Transverse colon (tissue), 4 donors: Measurements from ENCODE around the gene OR1J4. TPM values are rescaled to one million over a fixed set of nuclear protein-coding genes. Genes with fewer than 3 reads are reported as not detected.
A peak's percentile ranks its signal among the peaks of the same experiment; 100 is the strongest.

Source experiments
- DNase-seq: peaks from one replicate; pipeline ENCODE4 v3.0.0-alpha.2; 2019
- H3K27ac ChIP-seq, 4 donors: fragments of 200-600 bp; sonication (generic); 2 replicates each; pipeline ENCODE4 v1.5.1; 2016 to 2018; ENCODE audit warnings: inconsistent platforms in 4 of 4
- H3K27me3 ChIP-seq: fragments of 200-600 bp; sonication (generic); 2 replicates; pipeline ENCODE4 v1.5.1; 2017; ENCODE audit warnings: inconsistent platforms
- H3K36me3 ChIP-seq, 4 donors: fragments of 200-600 bp; sonication (generic); 2 replicates each; pipeline ENCODE4 v1.5.1; 2017 to 2019; ENCODE audit warnings: inconsistent platforms in 4 of 4
- H3K4me1 ChIP-seq, 4 donors: fragments of 200-600 bp; sonication (generic); 2 replicates each; pipeline ENCODE4 v1.5.1; 2017 to 2020; ENCODE audit warnings: inconsistent platforms in 4 of 4
- H3K4me3 ChIP-seq, 4 donors: fragments of 200-600 bp; sonication (generic); 1 replicate in 1 of 4; 2 replicates in 3 of 4; pipeline versions ENCODE4 v1.5.1 to v1.6.1; 2017 to 2019; ENCODE audit warnings: inconsistent platforms in 4 of 4
- H3K9me3 ChIP-seq, 2 donors: fragments of 200-600 bp; sonication (generic); 2 replicates each; pipeline ENCODE4 v1.5.1; 2017 to 2019; ENCODE audit warnings: inconsistent platforms in 2 of 2
- EP300 ChIP-seq: sonication (generic); formaldehyde crosslinking; IDR thresholded peaks from one replicate; pipeline ENCODE4 v1.6.1; 2017; ENCODE audit warnings: antibody characterized with exemption, low read depth
- POLR2A ChIP-seq: fragments of 450-650 bp; IDR thresholded peaks from one replicate; pipeline ENCODE4 v1.6.1; 2016; ENCODE audit warnings: antibody characterized with exemption, mild to moderate bottlenecking, moderate library complexity
- POLR2AphosphoS5 ChIP-seq, 3 donors: sonication (generic); formaldehyde crosslinking; IDR thresholded peaks; one replicate each; pipeline ENCODE4 v1.6.1; 2016; ENCODE audit warnings: antibody characterized with exemption in 3 of 3
- WGBS, 2 donors: methylation state at CpG; one replicate each; pipeline ENCODE4 v1.1.5; 2018; ENCODE audit warnings: low coverage in 1 of 2; 5-methylcytosine and 5-hydroxymethylcytosine counted together
- in situ Hi-C, 4 donors: fragments of 200-750 bp; cut with MboI; loops; one replicate each; pipeline versions ENCODE4 v1.15.0 to v1.15.1; 2017; ENCODE audit warnings: low sequenced_read_pairs in 3 of 4, low pct_ligation_motif_present in 1 of 4, low pct_unique_long_range_greater_than_20kb in 1 of 4
- intact Hi-C: fragments of 100-400 bp; cut with DNase I; formaldehyde crosslinking; loops from one replicate; pipeline ENCODE4 v1.15.1; 2023; ENCODE audit warnings: low total_unique reads
- total RNA-seq, 4 donors: library from RNA; depleted of rRNA; stranded (reverse); fragments of >200 nt; gene quantifications; one replicate each; pipeline ENCODE4 v1.1.0, GENCODE V29; 2016
- TF ChIP-seq, protein P1 (sequence below), 5 experiments: fragments of 200-600 bp in 3 of 5; fragments of 450-650 bp in 2 of 5; sonication (generic) in 3 of 5; IDR thresholded peaks; 1 replicate in 2 of 5; 2 replicates in 3 of 5; pipeline ENCODE4 v1.5.1; 2016 to 2017; ENCODE audit warnings: antibody characterized with exemption in 5 of 5, inconsistent platforms in 3 of 5, mild to moderate bottlenecking in 2 of 5, moderate library complexity in 1 of 5

OR1J4 gene
- total RNA-seq, 4 donors from 2014 or later = not detected

DNA sequence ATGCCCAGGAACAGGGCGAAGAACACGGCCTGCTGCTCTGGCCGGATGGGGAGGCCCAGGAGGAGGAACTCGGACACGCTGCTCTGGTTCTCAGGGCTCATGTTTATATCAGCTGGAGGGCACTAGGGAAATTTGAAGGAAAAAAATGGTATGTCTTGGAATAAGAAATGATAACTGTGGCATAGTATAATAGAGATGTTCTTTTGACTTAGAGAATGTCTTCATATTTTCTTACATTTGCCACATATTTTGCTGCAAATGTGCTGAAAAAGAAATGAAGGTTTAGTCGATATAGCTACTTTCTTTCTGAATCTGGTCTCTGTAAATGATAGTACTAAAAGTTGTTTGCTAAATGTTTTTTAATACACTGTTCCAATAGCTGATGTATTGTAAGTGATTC lies 41.1 kb upstream of the OR1J4 start, which contains the start of gene OR1J1:
Gene OR1J1, minus strand, starts transcription at position 101 of the 400 bp plus-strand sequence. Its CDS starts 0 bp downstream, at position 101.
- WGBS, 2 donors = 86 to 100% methylated on average over 1 to 6 of the region's 6 CpGs
- H3K9me3 ChIP-seq = no peaks in the 10 kb centered on the region
- H3K4me1 ChIP-seq = no peaks in the 10 kb centered on the region
- no peak for DNase-seq
- in situ Hi-C loops = no loop called here
- no peaks in the 10 kb centered on the region for H3K27me3 ChIP-seq
- intact Hi-C loops = no loop called here
- TF ChIP-seq POLR2A (no peak), POLR2AphosphoS5 (IDR thresholded peaks at IDR 0.05) (no peak), EP300 (no peak)
- TF ChIP-seq, protein P1, sequence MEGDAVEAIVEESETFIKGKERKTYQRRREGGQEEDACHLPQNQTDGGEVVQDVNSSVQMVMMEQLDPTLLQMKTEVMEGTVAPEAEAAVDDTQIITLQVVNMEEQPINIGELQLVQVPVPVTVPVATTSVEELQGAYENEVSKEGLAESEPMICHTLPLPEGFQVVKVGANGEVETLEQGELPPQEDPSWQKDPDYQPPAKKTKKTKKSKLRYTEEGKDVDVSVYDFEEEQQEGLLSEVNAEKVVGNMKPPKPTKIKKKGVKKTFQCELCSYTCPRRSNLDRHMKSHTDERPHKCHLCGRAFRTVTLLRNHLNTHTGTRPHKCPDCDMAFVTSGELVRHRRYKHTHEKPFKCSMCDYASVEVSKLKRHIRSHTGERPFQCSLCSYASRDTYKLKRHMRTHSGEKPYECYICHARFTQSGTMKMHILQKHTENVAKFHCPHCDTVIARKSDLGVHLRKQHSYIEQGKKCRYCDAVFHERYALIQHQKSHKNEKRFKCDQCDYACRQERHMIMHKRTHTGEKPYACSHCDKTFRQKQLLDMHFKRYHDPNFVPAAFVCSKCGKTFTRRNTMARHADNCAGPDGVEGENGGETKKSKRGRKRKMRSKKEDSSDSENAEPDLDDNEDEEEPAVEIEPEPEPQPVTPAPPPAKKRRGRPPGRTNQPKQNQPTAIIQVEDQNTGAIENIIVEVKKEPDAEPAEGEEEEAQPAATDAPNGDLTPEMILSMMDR (IDR thresholded peaks at IDR 0.05) = no peak
- no peaks in the 10 kb centered on the region for H3K36me3 ChIP-seq
- H3K4me3 ChIP-seq = no peak within 1 kb of the TSS
- H3K27ac ChIP-seq = no peak within 1 kb of the TSS

DNA sequence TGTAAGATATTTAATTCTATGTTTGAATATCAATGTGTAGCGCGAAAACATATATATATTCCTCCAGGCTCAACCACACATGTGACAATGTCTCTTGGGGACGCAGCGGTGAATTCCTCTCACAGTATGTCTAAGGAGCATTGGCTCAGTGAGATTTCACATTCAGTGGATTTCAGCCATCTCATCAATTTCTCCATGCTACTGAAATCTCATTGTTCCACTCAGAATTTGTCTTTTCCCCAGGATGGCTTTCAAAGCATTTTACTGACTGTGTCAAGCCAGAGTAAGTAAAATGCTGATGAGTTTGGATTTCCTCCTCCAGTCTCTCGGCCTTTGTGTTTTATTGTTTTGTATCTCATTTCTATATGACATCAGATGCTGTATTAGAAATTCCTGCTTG lies 39.9 kb upstream of the OR1J4 start:
- DNase-seq = no peak
- TF ChIP-seq, protein P1 (IDR thresholded peaks at IDR 0.05) = no peak
- TF ChIP-seq EP300 = no peak
- no peaks in the 10 kb centered on the region for H3K4me1 ChIP-seq
- intact Hi-C loops = no loop called here
- in situ Hi-C loops = no loop called here
- no peaks in the 10 kb centered on the region for H3K27me3 ChIP-seq
- no peak overlapping the region for H3K27ac ChIP-seq
- no peaks in the 10 kb centered on the region for H3K36me3 ChIP-seq
- no peak overlapping the region for H3K4me3 ChIP-seq
- WGBS, 2 donors = 87 to 89% methylated on average over 5 of the region's 5 CpGs
- H3K9me3 ChIP-seq = no peaks in the 10 kb centered on the region

DNA sequence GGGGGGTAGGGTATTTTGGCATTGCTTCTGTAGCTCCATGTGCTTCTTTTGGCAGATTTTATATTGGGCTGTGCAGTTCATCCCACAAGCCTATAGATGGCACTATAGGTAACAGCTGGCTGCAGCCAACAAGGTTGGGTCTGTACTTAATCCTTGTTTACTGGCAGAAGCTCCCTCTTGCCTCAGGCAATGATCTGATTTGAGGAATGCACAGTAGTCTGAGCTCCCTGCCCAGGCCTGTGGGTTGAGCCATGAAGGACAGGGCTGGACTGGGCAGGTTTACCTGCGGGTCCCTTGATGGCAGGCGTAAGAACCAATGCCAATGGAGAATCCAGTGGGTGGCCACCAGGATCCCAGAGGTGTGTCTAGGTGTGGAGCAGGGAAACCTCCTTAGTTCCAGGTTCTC lies 20.1 kb upstream of the OR1J4 start:
- no peaks in the 10 kb centered on the region for H3K27me3 ChIP-seq
- H3K27ac ChIP-seq = no peak overlapping the region
- H3K9me3 ChIP-seq = no peaks in the 10 kb centered on the region
- H3K4me1 ChIP-seq = no peaks in the 10 kb centered on the region
- WGBS, 2 donors = 59% methylated on average over 2 of the region's 2 CpGs; no CpG with 5 or more reads in 1 of the 2 donors
- no peak overlapping the region for H3K4me3 ChIP-seq
- in situ Hi-C loops (no loop called here), intact Hi-C loops (no loop called here)
- H3K36me3 ChIP-seq = no peaks in the 10 kb centered on the region
- TF ChIP-seq EP300 = no peak
- TF ChIP-seq, protein P1 (IDR thresholded peaks at IDR 0.05) = peak; percentile 45 to 71 (median 55)
- DNase-seq = no peak

DNA sequence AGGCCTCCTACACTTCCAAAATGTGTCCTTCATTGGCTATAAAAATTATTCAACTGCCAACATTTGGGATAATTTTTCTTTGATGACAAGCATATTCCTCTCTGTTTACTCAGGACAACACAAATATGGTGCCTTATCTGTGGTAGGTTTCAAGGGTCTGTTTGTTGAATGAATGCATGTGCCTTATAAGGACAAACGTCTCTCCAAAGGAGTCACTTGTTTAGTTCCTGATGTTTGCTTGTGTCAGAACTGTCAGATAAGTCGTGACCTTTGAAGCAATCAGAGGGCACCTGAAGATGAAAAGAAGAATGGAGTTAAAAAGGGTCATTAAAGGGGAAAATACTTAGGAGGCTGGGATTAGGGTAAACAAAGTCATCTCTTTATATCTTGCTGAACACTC lies 12.0 kb upstream of the OR1J4 start:
- no peak for DNase-seq
- in situ Hi-C loops (no loop called here), intact Hi-C loops (no loop called here)
- Histone ChIP-seq H3K27me3 (no peaks in the 10 kb centered on the region), H3K4me3 (no peak overlapping the region), H3K36me3 (no peaks in the 10 kb centered on the region), H3K27ac (no peak overlapping the region), H3K4me1 (no peaks in the 10 kb centered on the region), H3K9me3 (no peaks in the 10 kb centered on the region)
- WGBS, 2 donors = 27 to 42% methylated on average over 2 of the region's 2 CpGs
- no peak for TF ChIP-seq POLR2A
- TF ChIP-seq, protein P1 (IDR thresholded peaks at IDR 0.05) = no peak
- no peak for TF ChIP-seq EP300
